ENCODE measurements around the gene KRTAP10-7.
"Not testable (repeated sequence)": the region's sequence is repeated elsewhere in the genome, so short reads cannot be mapped to it uniquely, and the experiment has no call there.

The KRTAP10-7 gene

DNA sequence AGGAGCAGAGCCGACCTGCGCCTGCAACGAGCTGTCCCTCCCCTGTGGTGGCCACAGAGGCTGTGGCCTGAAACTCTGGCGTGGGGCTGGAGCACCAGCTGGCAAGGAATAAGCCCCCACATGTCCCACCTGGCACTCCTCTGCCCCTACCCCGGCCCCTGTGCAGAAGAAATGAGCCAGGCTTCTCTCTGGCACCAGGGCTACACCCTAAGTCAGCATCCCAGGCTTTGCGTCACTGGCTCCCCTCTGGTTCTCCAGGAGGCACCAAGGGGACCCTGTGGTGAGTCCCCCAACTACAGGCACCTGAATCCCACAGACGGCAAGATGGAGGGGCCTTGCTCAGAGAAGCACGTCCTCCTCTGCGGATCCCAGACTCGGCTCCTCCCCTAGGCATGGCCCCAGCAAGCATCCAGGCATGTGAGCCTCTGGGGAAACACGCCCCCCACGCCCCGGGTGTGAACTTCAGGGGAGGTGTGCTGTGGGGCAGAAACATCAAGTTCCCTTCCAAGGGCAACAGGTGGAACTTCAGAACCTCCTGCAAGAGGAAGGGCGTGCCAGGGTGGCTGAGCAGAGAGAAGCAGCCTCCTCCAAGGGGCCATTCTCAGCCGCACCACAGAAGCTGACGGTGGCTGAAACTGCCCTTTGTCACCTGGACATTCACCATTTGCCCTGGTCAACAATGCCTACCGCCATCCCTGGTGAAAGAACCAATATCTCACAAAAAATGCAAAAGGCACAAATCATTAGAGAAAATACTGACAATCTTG, 2.9 kb downstream of the KRTAP10-7 start:
- no peak for DNase-seq (ENCODE audit: low read depth)
- no peak overlapping the region for H3K4me3 ChIP-seq (ENCODE audit: control insufficient read depth, low read depth, low read length)
- TF ChIP-seq, protein P1, sequence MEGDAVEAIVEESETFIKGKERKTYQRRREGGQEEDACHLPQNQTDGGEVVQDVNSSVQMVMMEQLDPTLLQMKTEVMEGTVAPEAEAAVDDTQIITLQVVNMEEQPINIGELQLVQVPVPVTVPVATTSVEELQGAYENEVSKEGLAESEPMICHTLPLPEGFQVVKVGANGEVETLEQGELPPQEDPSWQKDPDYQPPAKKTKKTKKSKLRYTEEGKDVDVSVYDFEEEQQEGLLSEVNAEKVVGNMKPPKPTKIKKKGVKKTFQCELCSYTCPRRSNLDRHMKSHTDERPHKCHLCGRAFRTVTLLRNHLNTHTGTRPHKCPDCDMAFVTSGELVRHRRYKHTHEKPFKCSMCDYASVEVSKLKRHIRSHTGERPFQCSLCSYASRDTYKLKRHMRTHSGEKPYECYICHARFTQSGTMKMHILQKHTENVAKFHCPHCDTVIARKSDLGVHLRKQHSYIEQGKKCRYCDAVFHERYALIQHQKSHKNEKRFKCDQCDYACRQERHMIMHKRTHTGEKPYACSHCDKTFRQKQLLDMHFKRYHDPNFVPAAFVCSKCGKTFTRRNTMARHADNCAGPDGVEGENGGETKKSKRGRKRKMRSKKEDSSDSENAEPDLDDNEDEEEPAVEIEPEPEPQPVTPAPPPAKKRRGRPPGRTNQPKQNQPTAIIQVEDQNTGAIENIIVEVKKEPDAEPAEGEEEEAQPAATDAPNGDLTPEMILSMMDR (conservative IDR thresholded peaks at IDR 0.05; ENCODE audit: control insufficient read depth, insufficient read depth, low read depth, low read length) = no peak

DNA sequence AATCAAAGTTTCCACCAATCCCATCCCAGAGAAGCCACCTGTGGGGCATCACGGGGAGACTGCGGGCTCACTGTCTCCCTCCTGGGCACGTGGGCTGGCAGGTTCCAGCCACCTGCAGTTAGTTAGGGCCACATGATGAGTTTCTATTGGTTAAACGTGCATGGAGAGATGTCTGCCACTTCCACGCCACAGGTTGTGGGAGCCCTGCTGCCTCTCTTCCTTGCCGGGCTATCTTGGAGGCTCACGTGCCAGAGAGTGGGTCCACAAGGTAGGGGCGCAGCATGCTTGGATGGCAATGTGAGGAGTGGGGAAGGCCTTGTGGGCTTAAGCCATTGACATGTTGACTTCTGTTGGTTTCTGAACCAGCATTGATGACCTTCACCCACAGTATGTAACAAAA, 3.5 kb downstream of the KRTAP10-7 start:
- DNase-seq (ENCODE audit: low read depth) = no peak
- no peak overlapping the region for H3K4me3 ChIP-seq (ENCODE audit: control insufficient read depth, low read depth, low read length)
- TF ChIP-seq, protein P1 (conservative IDR thresholded peaks at IDR 0.05; ENCODE audit: control insufficient read depth, insufficient read depth, low read depth, low read length) = no peak

DNA sequence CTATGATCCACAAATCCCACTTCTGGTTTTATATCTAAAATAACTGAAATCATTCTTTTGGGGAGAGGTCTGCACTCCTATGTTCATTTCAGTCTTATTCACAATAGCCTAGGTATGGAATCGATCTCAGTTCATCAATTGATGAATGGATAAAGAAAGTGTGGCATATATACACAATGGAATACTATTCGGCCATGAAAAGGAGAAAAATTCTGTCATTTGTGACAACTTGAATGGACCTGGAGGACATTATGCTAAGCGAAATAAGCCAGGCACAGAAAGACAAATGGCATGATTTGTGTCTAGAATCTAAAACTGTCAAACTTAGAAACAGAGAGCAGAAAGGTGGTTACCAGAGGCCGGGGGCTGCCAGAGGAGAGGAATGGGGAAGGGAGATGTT, 6.1 kb downstream of the KRTAP10-7 start:
- no peak for DNase-seq (ENCODE audit: low read depth)
- H3K4me3 ChIP-seq (ENCODE audit: control insufficient read depth, low read depth, low read length) = no peak overlapping the region
- TF ChIP-seq, protein P1 (conservative IDR thresholded peaks at IDR 0.05; ENCODE audit: control insufficient read depth, insufficient read depth, low read depth, low read length) = no peak

DNA sequence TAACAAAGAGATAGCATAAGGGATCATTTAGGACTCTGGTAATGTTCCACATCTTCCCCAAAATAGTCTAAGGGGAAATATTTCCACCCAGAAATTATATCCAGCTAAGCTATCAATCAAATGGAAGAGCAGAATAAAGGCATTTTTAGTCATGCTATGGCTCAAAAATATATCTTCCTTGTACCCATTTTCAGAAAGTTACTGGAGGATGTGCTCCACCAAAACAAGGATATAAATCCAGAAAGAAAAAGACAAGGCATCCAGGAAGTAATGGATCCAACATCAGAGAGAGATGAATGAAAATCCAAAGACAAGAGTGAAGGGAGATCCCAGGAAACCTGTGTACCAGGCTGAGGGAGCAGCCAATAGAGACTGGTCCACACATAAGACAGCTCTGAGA, 8.8 kb downstream of the KRTAP10-7 start:
- no peak for DNase-seq (ENCODE audit: low read depth)
- no peak overlapping the region for H3K4me3 ChIP-seq (ENCODE audit: control insufficient read depth, low read depth, low read length)
- TF ChIP-seq, protein P1 (conservative IDR thresholded peaks at IDR 0.05; ENCODE audit: control insufficient read depth, insufficient read depth, low read depth, low read length) = no peak

DNA sequence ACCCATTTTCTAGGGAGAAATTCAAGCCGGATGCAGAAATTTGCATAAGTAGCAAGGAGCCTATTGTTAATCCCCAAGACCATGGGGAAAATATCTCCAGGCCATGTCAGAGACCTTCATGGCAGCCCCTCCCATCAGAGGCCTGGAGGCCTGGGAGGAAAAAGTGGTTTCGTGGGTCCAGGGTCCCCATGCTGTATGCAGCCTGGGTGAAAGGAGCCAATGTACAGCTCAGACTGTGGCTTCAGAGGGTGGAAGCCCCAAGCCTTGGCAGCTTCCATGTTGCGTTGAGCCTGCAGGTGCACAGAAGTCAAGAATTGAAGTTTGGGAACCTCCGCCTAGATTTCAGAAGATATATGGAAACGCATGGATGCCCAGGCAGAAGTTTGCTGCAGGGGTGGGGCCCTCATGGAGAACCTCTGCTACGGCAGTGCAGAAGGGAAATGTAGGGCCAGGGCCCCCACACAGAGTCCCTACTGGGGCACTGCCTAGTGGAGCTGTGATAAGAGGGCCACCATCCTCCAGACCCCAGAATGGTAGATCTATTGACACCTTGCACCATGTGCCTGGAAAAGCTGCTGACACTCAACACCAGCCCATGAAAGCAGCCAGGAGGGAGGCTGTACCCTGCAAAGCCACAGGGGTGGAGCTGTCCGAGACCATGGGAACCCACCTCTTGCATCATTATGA, 9.9 kb downstream of the KRTAP10-7 start:
- H3K4me3 ChIP-seq (ENCODE audit: control insufficient read depth, low read depth, low read length); DNase-seq (ENCODE audit: low read depth): not testable (repeated sequence)

DNA sequence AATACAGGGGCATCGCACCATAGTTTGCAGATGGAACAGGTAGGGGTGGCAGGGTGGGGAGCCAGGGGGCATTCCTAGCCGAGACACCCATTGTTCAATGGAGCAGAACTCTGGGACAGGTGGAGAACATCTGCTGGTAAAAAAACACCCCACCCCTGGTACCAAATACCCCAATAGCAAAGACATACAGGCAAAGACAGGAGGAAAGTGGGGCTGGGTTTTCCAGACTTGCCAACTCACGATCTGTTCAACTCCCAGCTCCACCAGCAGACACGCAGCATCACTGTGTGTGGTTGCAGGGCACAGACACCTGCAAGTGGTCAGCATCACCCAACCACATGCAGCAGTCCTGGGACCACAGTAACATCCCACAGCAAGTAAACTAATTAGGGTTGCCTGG, 11.2 kb downstream of the KRTAP10-7 start:
- no peak overlapping the region for H3K4me3 ChIP-seq (ENCODE audit: control insufficient read depth, low read depth, low read length)
- no peak for DNase-seq (ENCODE audit: low read depth)
- TF ChIP-seq, protein P1 (conservative IDR thresholded peaks at IDR 0.05; ENCODE audit: control insufficient read depth, insufficient read depth, low read depth, low read length) = no peak

DNA sequence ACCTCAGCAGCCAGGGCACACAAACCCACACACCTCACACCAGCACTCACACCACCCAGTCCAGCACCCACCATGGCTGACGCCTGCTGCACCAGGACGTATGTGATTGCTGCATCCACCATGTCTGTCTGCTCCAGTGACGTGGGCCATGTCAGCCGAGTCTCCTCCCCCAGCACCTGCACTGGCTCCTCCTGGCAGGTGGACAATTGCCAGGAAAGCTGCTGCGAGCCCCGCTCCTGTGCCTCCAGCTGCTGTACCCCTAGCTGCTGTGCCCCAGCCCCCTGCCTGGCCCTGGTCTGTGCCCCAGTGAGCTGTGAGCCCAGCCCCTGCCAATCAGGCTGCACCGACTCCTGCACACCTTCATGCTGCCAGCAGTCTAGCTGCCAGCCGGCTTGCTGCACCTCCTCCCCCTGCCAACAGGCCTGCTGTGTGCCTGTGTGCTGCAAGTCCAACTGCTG, 11.7 kb downstream of the KRTAP10-7 start, which contains the start of gene KRTAP10-8:
KRTAP10-8 (plus strand) TSS at position 51 of the 458 bp plus-strand sequence; CDS start at position 73, 22 bp downstream.
- no peak within 1 kb of the TSS for H3K4me3 ChIP-seq (ENCODE audit: control insufficient read depth, low read depth, low read length)
- TF ChIP-seq, protein P1 (conservative IDR thresholded peaks at IDR 0.05; ENCODE audit: control insufficient read depth, insufficient read depth, low read depth, low read length) = no peak
- no peak for DNase-seq (ENCODE audit: low read depth)
